Astrocyte of the cerebellum (primary cell): Measurements from ENCODE around the gene CFLAR.
"Not testable (repeated sequence)": the region's sequence is repeated elsewhere in the genome, so short reads cannot be mapped to it uniquely, and the experiment has no call there.

Experiments used
- DNase-seq: peaks from one replicate; pipeline ENCODE4 v3.0.0-alpha.2; 2011; ENCODE audit warnings: low read depth
- H3K4me3 ChIP-seq: 2 replicates; pipeline ENCODE4 v1.5.1; 2011; ENCODE audit warnings: mild to moderate bottlenecking, low read depth, low read length, moderate library complexity
- CTCF ChIP-seq: IDR thresholded peaks from 2 replicates; pipeline ENCODE4 v1.5.1; 2012; ENCODE audit warnings: low read length, low read depth, moderate library complexity, mild to moderate bottlenecking; ENCODE audit errors: missing control alignments
- in situ Hi-C: cut with HindIII; loops from 2 replicates; pipeline ENCODE4 v1.10.0; 2017; ENCODE audit warnings: low sequenced_read_pairs

CFLAR gene

GRCh38 chr2:201109186-201109585 is 6.8 kb upstream of the CFLAR start:
- TF ChIP-seq CTCF: no peak
- DNase-seq: no peak
- H3K4me3 ChIP-seq: no peak overlapping the region
- in situ Hi-C loops: no loop called here

DNA sequence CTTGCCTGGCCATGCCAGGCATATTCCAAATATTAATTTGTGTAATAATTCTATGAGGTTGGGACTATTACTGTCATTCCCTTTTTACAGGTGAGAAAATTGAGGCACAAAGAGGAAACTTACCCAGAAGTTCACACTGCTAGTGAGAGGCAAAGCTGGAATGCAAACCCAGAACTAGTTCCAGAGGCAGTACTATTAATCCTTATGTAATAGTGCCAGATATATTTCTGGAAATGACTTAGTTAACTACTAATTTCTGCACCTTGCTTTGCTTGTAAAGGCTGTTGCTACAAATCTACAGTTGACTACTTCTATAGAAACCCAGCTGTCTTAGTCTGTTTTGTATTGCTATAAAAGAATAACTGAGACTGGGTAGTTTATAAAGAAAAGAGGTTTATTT is 5.3 kb upstream of the CFLAR start:
- no peak for TF ChIP-seq CTCF
- no peak overlapping the region for H3K4me3 ChIP-seq
- in situ Hi-C loops: no loop called here
- DNase-seq: no peak

GRCh38 chr2:201111096-201111495 is 4.9 kb upstream of the CFLAR start:
- TF ChIP-seq CTCF: no peak
- no peak for DNase-seq
- in situ Hi-C loops: no loop called here

DNA sequence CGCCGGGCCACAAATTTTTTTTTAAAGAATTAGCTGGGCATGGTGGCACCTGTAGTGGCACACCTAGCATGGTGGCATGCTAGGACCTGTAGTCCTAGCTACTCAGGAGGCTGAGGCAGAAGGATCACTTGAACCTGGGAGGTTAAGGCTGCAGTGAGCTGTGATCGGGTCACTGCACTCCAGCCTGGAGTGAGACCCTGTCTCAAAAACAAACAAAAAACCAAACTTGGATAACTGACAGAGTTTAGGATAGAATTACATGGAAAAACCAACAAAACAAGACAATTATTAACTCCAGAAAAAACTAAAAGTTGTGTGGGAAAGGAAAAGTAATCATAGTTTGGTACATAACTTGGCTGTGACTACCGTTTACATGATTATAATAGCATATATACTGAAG is 1.6 kb upstream of the CFLAR start:
- H3K4me3 ChIP-seq: no peak overlapping the region
- TF ChIP-seq CTCF: no peak
- no peak for DNase-seq
- in situ Hi-C loops: no loop called here

More at GRCh38 chr2:201111096-201111495, 4.9 kb upstream of the CFLAR start:
- H3K4me3 ChIP-seq: no peak overlapping the region

GRCh38 chr2:201114846-201115245 is 1.1 kb upstream of the CFLAR start:
- H3K4me3 ChIP-seq: no peak overlapping the region
- in situ Hi-C loops: loop anchor here (5.0 kb wide), 1 partner anchor 37 kb away; no protein-coding TSS in a partner anchor
- no peak for TF ChIP-seq CTCF
- peak; percentile 23 for DNase-seq

DNA sequence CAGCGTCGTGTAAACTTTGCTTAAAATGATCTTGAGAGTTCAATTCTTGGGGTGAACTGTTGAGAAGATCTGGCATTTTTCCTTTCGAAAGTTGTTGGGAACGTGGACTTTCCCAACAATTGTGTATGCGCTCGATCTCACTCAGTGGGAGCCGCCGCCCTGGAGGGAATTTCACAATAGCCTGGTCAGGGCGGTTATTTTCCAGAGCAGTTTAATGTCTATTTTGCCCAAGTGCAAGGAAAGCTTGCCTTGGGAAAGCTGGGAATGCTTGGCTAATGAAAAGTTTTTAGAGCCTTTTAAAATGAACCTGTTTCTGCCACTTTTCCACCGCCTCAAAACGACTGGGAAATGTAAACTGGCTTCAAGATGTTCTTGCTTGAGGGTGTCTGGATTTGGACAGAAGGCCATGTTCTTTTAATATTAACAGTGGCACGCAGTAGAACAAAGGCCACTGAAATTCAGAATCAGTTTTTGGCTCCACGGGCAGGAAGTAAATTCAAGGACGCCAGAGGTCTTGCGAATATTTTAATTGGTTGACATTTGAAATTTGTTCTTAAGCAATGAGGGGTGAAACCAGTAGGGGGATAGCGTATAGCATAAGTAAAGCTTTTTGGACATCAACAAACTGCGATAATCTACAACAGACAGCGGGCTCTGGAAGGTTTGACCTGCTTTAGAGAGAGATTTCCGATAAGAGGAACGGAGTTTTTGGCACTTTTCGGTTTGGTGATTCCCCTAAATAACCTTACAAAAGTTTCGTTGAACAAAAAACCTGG is 1.2 kb downstream of the CFLAR start:
- in situ Hi-C loops: loop anchor here (5.0 kb wide), 1 partner anchor 35 kb away; no protein-coding TSS in a partner anchor
- TF ChIP-seq CTCF: peak; percentile 39
- peak overlapping the region; percentile 60 for H3K4me3 ChIP-seq
- peak; percentile 72 for DNase-seq

DNA sequence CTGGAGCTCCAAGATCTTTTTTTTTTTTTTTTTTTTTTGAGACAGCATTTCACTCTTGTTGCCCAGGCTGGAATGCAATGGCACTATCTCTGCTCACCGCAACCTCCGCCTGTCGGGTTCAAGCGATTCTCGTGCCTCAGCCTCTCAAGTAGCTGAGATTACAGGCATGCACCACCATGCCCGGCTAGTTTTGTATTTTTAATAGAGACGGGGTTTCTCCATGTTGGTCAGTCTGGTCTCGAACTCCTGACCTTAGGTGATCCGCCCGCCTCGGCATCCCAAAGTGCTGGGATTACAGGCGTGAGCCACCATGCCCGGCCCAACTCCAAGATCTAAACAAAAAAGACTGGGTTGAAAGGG is 1.8 kb downstream of the CFLAR start:
- in situ Hi-C loops: loop anchor here (5.0 kb wide), 1 partner anchor 35 kb away; no protein-coding TSS in a partner anchor
- H3K4me3 ChIP-seq: peak overlapping the region; percentile 60
- not testable (repeated sequence) for DNase-seq
